ENCODE results near the gene LILRA5.
"Not testable (repeated sequence)": the region's sequence is repeated elsewhere in the genome, so short reads cannot be mapped to it uniquely, and the experiment has no call there.

Gene LILRA5

GRCh38 chr19:54312436-54313377 lies at the start of gene LILRA5:
Gene LILRA5, minus strand, starts transcription at chr19:54313166. Its CDS starts 147 bp downstream, at chr19:54313019.
- TF ChIP-seq, protein P1, sequence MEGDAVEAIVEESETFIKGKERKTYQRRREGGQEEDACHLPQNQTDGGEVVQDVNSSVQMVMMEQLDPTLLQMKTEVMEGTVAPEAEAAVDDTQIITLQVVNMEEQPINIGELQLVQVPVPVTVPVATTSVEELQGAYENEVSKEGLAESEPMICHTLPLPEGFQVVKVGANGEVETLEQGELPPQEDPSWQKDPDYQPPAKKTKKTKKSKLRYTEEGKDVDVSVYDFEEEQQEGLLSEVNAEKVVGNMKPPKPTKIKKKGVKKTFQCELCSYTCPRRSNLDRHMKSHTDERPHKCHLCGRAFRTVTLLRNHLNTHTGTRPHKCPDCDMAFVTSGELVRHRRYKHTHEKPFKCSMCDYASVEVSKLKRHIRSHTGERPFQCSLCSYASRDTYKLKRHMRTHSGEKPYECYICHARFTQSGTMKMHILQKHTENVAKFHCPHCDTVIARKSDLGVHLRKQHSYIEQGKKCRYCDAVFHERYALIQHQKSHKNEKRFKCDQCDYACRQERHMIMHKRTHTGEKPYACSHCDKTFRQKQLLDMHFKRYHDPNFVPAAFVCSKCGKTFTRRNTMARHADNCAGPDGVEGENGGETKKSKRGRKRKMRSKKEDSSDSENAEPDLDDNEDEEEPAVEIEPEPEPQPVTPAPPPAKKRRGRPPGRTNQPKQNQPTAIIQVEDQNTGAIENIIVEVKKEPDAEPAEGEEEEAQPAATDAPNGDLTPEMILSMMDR (IDR thresholded peaks at IDR 0.05), result no peak
- Histone ChIP-seq H3K27me3 (peaks cover 0 to 24% of the 10 kb centered on the region in 2 donors), H3K4me3 (no peak within 1 kb of the TSS), H3K9me3 (no peaks in the 10 kb centered on the region), H3K27ac (no peak within 1 kb of the TSS), H3K4me1 (no peaks in the 10 kb centered on the region), H3K36me3 (no peaks in the 10 kb centered on the region)
- peak in 1 of 2 donors; percentile 60 for DNase-seq
- intact Hi-C loops (cut with DNase I; ENCODE audit: low total_unique reads), result no loop called here

DNA sequence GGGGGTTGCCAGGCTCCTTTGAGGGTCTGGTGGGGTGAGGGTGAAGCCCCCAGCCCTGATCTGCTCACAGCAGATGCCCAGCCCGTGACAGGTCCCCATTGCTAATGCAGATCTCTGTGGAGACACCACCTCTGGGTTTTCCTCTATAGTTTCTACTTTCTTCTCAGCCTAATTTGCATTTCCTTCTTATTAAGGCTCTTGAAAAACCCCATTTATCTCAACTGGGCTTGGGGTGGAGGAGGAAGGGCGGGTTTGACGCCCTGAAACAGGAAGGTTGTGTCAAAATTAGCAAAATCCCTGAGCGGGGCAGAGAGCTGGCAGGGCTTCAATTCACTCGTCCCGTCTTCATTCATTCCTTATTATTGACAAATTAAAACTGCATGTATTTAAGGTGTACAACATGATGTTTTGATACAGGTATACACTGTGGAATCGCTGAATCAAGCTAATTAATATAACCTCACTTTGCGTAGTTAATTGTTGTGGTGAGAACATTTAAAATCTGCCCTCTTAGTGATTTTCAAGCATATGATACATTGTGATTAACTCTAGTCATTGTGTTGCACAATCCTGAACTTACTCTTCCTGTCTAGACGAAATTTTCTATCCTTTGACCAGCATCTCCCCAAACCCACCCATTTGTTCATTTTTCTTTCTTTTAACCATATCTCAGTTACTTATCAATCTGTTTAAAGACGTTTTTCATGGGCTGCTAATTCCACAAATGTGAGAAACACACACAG lies 48.9 kb upstream of the LILRA5 start:
- H3K27ac ChIP-seq; intact Hi-C loops (cut with DNase I; ENCODE audit: low total_unique reads); H3K4me1 ChIP-seq; H3K36me3 ChIP-seq; H3K4me3 ChIP-seq; H3K9me3 ChIP-seq; H3K27me3 ChIP-seq; DNase-seq: not testable (repeated sequence)

- DNase-seq; intact Hi-C loops (cut with DNase I; ENCODE audit: low total_unique reads); H3K27ac ChIP-seq; H3K36me3 ChIP-seq; H3K4me1 ChIP-seq; H3K27me3 ChIP-seq; H3K9me3 ChIP-seq; H3K4me3 ChIP-seq: not testable (repeated sequence)
These were observed 46.3 kb upstream of the LILRA5 start for GRCh38 chr19:54359149-54359820.

- Histone ChIP-seq H3K4me1 (no peaks in the 10 kb centered on the region), H3K9me3 (no peaks in the 10 kb centered on the region), H3K27me3 (peaks cover 0 to 3% of the 10 kb centered on the region in 2 donors), H3K36me3 (no peaks in the 10 kb centered on the region), H3K27ac (no peak overlapping the region), H3K4me3 (no peak overlapping the region)
- intact Hi-C loops (cut with DNase I; ENCODE audit: low total_unique reads), result no loop called here
- TF ChIP-seq, protein P1 (IDR thresholded peaks at IDR 0.05), result no peak
- DNase-seq, result peak in 1 of 2 donors; percentile 20
These were observed 44.4 kb upstream of the LILRA5 start for GRCh38 chr19:54357381-54357780.

- no peak overlapping the region for H3K27ac ChIP-seq
- intact Hi-C loops (cut with DNase I; ENCODE audit: low total_unique reads), result no loop called here
- TF ChIP-seq, protein P1 (IDR thresholded peaks at IDR 0.05), result no peak
- H3K27me3 ChIP-seq, result peaks cover 0 to 3% of the 10 kb centered on the region in 2 donors
- no peaks in the 10 kb centered on the region for H3K9me3 ChIP-seq
- H3K4me1 ChIP-seq, result no peaks in the 10 kb centered on the region
- peak in 1 of 2 donors; percentile 29 for DNase-seq
- no peak overlapping the region for H3K4me3 ChIP-seq
- H3K36me3 ChIP-seq, result no peaks in the 10 kb centered on the region
These were observed 43.6 kb upstream of the LILRA5 start for GRCh38 chr19:54356444-54357056.

GRCh38 chr19:54355675-54356074 lies 42.7 kb upstream of the LILRA5 start:
- peak in 1 of 2 donors; percentile 55 for DNase-seq
- TF ChIP-seq, protein P1 (IDR thresholded peaks at IDR 0.05), result no peak
- Histone ChIP-seq H3K4me3 (no peak overlapping the region), H3K27me3 (peaks cover 0 to 3% of the 10 kb centered on the region in 2 donors), H3K36me3 (no peaks in the 10 kb centered on the region), H3K9me3 (no peaks in the 10 kb centered on the region), H3K4me1 (no peaks in the 10 kb centered on the region), H3K27ac (no peak overlapping the region)
- intact Hi-C loops (cut with DNase I; ENCODE audit: low total_unique reads), result no loop called here

Data from tibial artery (tissue), 4 donors.